K562 (cell line): ENCODE data around the gene TCF15. TPM values are rescaled to one million over a fixed set of nuclear protein-coding genes. Genes with fewer than 3 reads are reported as not detected.

Source experiments
- ARNT ChIP-seq, 2 experiments: fragments of 450-650 bp; IDR thresholded peaks; 2 replicates each; pipeline ENCODE4 v1.6.1; 2016; ENCODE audit warnings: mild to moderate bottlenecking in 1 of 2
- CEBPB ChIP-seq: fragments of 450-650 bp; IDR thresholded peaks from 2 replicates; pipeline ENCODE4 v1.6.1; 2016; ENCODE audit warnings: missing genetic modification characterization, missing compliant biosample characterization
- HDAC2 ChIP-seq: fragments of 450-650 bp; IDR thresholded peaks from 2 replicates; pipeline ENCODE4 v1.6.1; 2016; ENCODE audit warnings: mild to moderate bottlenecking
- MNT ChIP-seq, 2 experiments: fragments of 450-650 bp; conservative IDR thresholded peaks; 2 replicates each; pipeline ENCODE4 v1.6.1; 2017; ENCODE audit warnings: mild to moderate bottlenecking in 2 of 2, moderate library complexity in 2 of 2
- NR2C2 ChIP-seq, 2 experiments: fragments of 200-800 bp in 1 of 2; sonication (Bioruptor generic) in 1 of 2; sonication (generic) in 1 of 2; formaldehyde crosslinking in 1 of 2; IDR thresholded peaks; 2 replicates each; pipeline versions ENCODE4 v1.6.1 to v1.8.0; 2016 to 2022; ENCODE audit warnings: mild to moderate bottlenecking in 1 of 2, missing compliant biosample characterization in 1 of 2, missing genetic modification characterization in 1 of 2, missing genetic modification reagents in 1 of 2
- OTX1 ChIP-seq: fragments of 450-650 bp; formaldehyde crosslinking; IDR thresholded peaks from 2 replicates; pipeline ENCODE4 v1.4.0; 2022; ENCODE audit warnings: mild to moderate bottlenecking
- SP1 ChIP-seq: sonication (generic); formaldehyde crosslinking; IDR thresholded peaks from 2 replicates; pipeline ENCODE4 v1.8.1; 2022; ENCODE audit warnings: mild to moderate bottlenecking, missing genetic modification reagents
- SUPT5H ChIP-seq: fragments of 450-650 bp; IDR thresholded peaks from 2 replicates; pipeline ENCODE4 v1.6.1; 2016
- TAF9B ChIP-seq: fragments of 450-650 bp; IDR thresholded peaks from 2 replicates; pipeline ENCODE4 v1.6.1; 2018; ENCODE audit warnings: mild to moderate bottlenecking; ENCODE audit not compliant: partially characterized antibody
- TBP ChIP-seq: optimal IDR thresholded peaks from 2 replicates; pipeline ENCODE3; 2011; ENCODE audit warnings: low read depth, low read length, improper control_type of control experiment
- TEAD4 ChIP-seq, 2 experiments: sonication (generic) in 1 of 2; formaldehyde crosslinking in 1 of 2; IDR thresholded peaks; 2 replicates each; pipeline versions ENCODE4 v1.6.1 to v1.8.0; 2012 to 2022; ENCODE audit warnings: borderline replicate concordance in 1 of 2, inconsistent platforms in 1 of 2, low read length in 1 of 2, mild to moderate bottlenecking in 1 of 2, missing genetic modification reagents in 1 of 2
- TOE1 ChIP-seq, 2 experiments: fragments of 450-650 bp in 1 of 2; sonication (generic) in 1 of 2; formaldehyde crosslinking in 1 of 2; IDR thresholded peaks; 2 replicates each; pipeline versions ENCODE4 v1.7.1 to v1.8.0; 2016 to 2022; ENCODE audit warnings: borderline replicate concordance in 2 of 2, mild to moderate bottlenecking in 2 of 2, antibody characterized with exemption in 1 of 2, inconsistent platforms in 1 of 2, low read depth in 1 of 2, missing genetic modification reagents in 1 of 2, moderate library complexity in 1 of 2
- ZMIZ1 ChIP-seq, 2 experiments: fragments of 150-350 bp in 1 of 2; IDR thresholded peaks; 2 replicates each; pipeline ENCODE4 v1.6.1; 2012 to 2016; ENCODE audit warnings: low read depth in 2 of 2, low read length in 2 of 2, mild to moderate bottlenecking in 1 of 2, moderate library complexity in 1 of 2
- polyA plus RNA-seq, 8 experiments: library from polyadenylated mRNA; depleted of rRNA in 4 of 8; stranded (reverse) in 5 of 8; unstranded in 3 of 8; fragments of >200 nt; fragmentation: Nextera tagmentation in 2 of 8; fragmentation: Illumina TruSeq in 1 of 8; extraction: Ambion mirVana in 2 of 8; extraction: Trizol in 1 of 8; gene quantifications; 2 replicates each; pipeline versions ENCODE4 v1.2.1 to v1.2.3, GENCODE V29; 2011 to 2014; ENCODE audit warnings: inconsistent platforms in 1 of 8, missing spikeins in 1 of 8
- total RNA-seq, 7 experiments: library from RNA; depleted of rRNA in 6 of 7; stranded (reverse); fragments of >200 nt in 6 of 7; fragmentation: Illumina TruSeq in 2 of 7; extraction: Trizol in 2 of 7; gene quantifications; 2 replicates each; pipeline versions ENCODE4 v1.2.1 to v1.2.3, GENCODE V29; 2011 to 2021; ENCODE audit warnings: low replicate concordance in 1 of 7
- TF ChIP-seq, protein P1 (sequence below): sonication (generic); formaldehyde crosslinking; IDR thresholded peaks from 2 replicates; pipeline ENCODE4 v1.8.0; 2022; ENCODE audit warnings: mild to moderate bottlenecking, missing genetic modification reagents

Gene TCF15
- total and polyA plus RNA-seq, 9 of the 15 experiments (the other 6 are each of a cell fraction or from before 2014, with no cell fraction given) = 0.04 to 5.0 (median 1.2) TPM

DNA sequence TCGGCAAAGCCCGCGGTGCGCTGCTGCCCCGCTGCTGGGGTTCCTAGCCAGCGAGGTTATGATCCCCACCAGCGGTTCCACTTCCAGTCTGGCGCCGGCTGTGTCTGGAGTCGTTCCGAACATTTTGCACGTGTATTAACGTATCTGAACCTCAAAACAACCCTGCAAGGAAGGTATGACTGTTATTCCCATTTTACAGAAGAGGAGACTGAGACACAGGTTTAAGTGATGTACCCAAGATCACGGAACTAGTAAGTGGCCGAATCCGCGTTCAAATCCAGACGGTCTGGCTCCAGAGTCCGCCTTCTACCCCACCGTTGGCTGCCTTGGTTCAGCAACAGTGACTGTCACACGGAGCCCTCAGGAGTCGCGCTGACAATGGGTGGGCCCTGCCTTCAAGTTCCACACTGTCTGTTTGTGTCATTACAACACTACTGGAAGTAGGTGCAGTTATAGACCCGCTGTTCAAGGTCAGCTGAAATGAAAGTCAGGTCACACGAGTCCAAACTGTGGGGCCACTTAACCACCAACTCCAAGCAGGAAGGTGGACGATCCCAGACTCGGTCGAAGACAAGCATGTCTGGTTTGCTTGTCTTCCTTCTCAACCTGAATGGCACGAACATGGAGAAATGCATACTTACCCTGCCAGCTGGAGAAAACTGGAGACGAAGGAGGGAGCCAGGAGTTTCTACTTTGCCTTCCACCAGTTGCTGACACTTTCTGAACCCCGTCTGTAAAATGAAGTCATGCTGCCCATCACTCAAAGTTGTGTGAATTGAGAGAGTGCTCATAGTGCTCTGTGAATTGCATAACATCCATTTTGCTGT, 43.7 kb upstream of the TCF15 start (continued):
- 0 out of 2 replicates have a peak, but pooled peaks have one; percentile 13 for TF ChIP-seq TOE1 (IDR thresholded peaks at IDR 0.05; ENCODE audit: borderline replicate concordance)
- no peak; the same call in 1 of the 2 replicates for TF ChIP-seq TOE1 (CRISPR knock-in tag; IDR thresholded peaks at IDR 0.05; ENCODE audit: borderline replicate concordance, low read depth)
- TF ChIP-seq OTX1 (CRISPR knock-in tag) = 0 out of 2 replicates have a peak, but pooled peaks have one; percentile 8
- TF ChIP-seq, protein P1, sequence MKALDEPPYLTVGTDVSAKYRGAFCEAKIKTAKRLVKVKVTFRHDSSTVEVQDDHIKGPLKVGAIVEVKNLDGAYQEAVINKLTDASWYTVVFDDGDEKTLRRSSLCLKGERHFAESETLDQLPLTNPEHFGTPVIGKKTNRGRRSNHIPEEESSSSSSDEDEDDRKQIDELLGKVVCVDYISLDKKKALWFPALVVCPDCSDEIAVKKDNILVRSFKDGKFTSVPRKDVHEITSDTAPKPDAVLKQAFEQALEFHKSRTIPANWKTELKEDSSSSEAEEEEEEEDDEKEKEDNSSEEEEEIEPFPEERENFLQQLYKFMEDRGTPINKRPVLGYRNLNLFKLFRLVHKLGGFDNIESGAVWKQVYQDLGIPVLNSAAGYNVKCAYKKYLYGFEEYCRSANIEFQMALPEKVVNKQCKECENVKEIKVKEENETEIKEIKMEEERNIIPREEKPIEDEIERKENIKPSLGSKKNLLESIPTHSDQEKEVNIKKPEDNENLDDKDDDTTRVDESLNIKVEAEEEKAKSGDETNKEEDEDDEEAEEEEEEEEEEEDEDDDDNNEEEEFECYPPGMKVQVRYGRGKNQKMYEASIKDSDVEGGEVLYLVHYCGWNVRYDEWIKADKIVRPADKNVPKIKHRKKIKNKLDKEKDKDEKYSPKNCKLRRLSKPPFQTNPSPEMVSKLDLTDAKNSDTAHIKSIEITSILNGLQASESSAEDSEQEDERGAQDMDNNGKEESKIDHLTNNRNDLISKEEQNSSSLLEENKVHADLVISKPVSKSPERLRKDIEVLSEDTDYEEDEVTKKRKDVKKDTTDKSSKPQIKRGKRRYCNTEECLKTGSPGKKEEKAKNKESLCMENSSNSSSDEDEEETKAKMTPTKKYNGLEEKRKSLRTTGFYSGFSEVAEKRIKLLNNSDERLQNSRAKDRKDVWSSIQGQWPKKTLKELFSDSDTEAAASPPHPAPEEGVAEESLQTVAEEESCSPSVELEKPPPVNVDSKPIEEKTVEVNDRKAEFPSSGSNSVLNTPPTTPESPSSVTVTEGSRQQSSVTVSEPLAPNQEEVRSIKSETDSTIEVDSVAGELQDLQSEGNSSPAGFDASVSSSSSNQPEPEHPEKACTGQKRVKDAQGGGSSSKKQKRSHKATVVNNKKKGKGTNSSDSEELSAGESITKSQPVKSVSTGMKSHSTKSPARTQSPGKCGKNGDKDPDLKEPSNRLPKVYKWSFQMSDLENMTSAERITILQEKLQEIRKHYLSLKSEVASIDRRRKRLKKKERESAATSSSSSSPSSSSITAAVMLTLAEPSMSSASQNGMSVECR (CRISPR knock-in tag) = no peak; the same call in 1 of the 2 replicates
- no peak for TF ChIP-seq TEAD4 (IDR thresholded peaks at IDR 0.05; ENCODE audit: low read length)
- no peak for TF ChIP-seq TEAD4 (CRISPR knock-in tag; IDR thresholded peaks at IDR 0.05; ENCODE audit: borderline replicate concordance)
- TF ChIP-seq SP1 = peak; percentile 74; the same call in 1 of the 2 replicates
- peak in 1 of 2 experiments; percentile 70; a peak in 2 of 4 replicates for TF ChIP-seq ARNT (IDR thresholded peaks at IDR 0.05)
- 0 out of 4 replicates have a peak, but pooled peaks of 1 of the 2 experiments have one; percentile 20 for TF ChIP-seq MNT (conservative IDR thresholded peaks at IDR 0.05)
- peak; percentile 57 for TF ChIP-seq CEBPB (tag)
- peak; percentile 33 for TF ChIP-seq TAF9B
- no peak for TF ChIP-seq ZMIZ1 (IDR thresholded peaks at IDR 0.05; ENCODE audit: low read depth in 2 of 2, low read length in 2 of 2)
- peak; percentile 98 for TF ChIP-seq HDAC2
- peak; percentile 11 for TF ChIP-seq TBP
- peak; percentile 64 for TF ChIP-seq SUPT5H
- TF ChIP-seq NR2C2 (CRISPR knock-in tag; IDR thresholded peaks at IDR 0.05) = no peak
- TF ChIP-seq NR2C2 (tag; IDR thresholded peaks at IDR 0.05) = peak; percentile 16; the same call in 1 of the 2 replicates
